Cardiac fibroblast (primary cell): Measurements from ENCODE around the gene HLA-F.

ENCODE experiments used
- DNase-seq, 2 donors: peaks; one replicate each; pipeline versions ENCODE4 v3.0.0 to v3.0.0-alpha.2; 2010; ENCODE audit warnings: low read depth in 2 of 2
- H3K4me3 ChIP-seq, 2 donors: replicated peaks in 1 of 2; 1 replicate in 1 of 2; 2 replicates in 1 of 2; pipeline ENCODE4 v1.5.1; 2011; ENCODE audit warnings: low read depth in 2 of 2, low read length in 2 of 2, mild to moderate bottlenecking in 2 of 2, moderate library complexity in 1 of 2
- CTCF ChIP-seq: IDR thresholded peaks from one replicate; pipeline ENCODE4 v1.5.1; 2011; ENCODE audit warnings: low read depth, mild to moderate bottlenecking, low read length, inconsistent platforms

HLA-F gene

GRCh38 chr6:29724937-29725869 lies 2.0 kb downstream of the HLA-F start:
- H3K4me3 ChIP-seq: no peak overlapping the region
- no peak for DNase-seq
- TF ChIP-seq CTCF: no peak

DNA sequence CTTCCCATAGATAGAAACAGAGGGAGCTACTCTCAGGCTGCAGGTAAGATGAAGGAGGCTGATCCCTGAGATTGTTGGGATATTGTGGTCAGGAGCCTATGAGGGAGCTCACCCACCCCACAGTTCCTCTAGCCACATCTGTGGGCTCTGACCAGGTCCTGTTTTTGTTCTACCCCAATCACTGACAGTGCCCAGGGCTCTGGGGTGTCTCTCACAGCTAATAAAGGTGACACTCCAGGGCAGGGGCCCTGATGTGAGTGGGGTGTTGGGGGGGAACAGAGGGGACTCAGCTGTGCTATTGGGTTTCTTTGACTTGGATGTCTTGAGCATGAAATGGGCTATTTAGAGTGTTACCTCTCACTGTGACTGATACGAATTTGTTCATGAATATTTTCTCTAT lies 2.8 kb downstream of the HLA-F start:
- no peak for DNase-seq
- no peak overlapping the region for H3K4me3 ChIP-seq
- TF ChIP-seq CTCF: no peak

GRCh38 chr6:29726571-29727194 lies 3.4 kb downstream of the HLA-F start:
- DNase-seq: no peak
- no peak overlapping the region for H3K4me3 ChIP-seq
- TF ChIP-seq CTCF: no peak

- DNase-seq: no peak
- TF ChIP-seq CTCF: no peak
Measured at GRCh38 chr6:29727637-29728036, 4.4 kb downstream of the HLA-F start.

DNA sequence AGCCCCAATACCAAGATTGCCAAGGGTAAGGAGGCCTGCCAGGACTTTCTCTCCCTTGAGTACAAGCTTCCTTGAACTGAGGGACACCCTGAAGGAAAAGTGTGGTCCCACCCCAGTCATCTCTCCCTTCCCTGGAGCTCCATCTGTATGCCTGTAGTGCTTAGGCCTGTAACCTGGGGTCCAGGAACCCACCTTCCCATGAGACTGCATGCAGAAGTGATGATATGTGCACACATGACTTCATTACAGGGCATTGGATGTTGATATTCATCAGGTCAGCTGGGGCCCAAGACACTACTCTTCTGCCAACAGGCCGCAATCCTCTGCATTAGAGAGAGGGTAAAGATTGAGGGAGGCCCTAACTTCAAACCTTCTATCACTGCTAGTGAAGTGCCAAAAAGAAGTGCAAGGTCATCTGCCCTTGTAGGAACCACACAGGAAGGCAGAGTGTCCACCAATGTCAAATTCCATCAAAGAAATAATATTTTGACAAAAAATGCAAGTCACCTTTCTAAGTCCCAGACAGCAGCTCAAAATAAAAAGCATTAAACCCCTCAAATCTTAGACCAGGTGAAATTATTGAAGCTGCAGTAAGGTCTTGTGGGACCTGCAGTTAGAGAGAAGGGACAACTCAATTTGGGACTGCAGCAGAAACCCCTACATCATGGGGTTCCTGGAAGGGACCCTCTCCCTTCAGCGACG lies 5.1 kb downstream of the HLA-F start:
- H3K4me3 ChIP-seq: no peak overlapping the region
- TF ChIP-seq CTCF: no peak
- no peak for DNase-seq

More at GRCh38 chr6:29727637-29728036, 4.4 kb downstream of the HLA-F start:
- H3K4me3 ChIP-seq: no peak overlapping the region

DNA sequence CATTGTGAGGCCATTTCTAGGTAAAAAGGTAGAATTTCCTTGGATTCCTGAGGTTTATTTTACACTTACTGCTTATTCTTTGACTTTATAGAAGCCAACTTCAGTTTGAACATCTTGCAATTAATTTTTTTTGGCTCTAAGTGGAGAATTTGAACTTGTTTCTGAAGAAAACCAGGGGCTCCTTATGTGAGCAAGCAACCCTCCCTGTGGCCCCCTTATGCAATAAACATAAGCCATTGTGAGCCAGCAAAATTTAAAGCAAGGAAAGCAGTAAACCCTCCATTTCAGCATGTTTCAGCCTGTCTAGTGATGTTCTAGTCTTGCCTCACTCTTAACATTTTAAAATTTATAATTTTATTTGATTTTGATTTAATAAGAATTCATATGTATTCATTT lies 5.6 kb downstream of the HLA-F start:
- TF ChIP-seq CTCF: no peak
- no peak for DNase-seq
- H3K4me3 ChIP-seq: no peak overlapping the region
